ENCODE data around the gene CREBBP.

DNA sequence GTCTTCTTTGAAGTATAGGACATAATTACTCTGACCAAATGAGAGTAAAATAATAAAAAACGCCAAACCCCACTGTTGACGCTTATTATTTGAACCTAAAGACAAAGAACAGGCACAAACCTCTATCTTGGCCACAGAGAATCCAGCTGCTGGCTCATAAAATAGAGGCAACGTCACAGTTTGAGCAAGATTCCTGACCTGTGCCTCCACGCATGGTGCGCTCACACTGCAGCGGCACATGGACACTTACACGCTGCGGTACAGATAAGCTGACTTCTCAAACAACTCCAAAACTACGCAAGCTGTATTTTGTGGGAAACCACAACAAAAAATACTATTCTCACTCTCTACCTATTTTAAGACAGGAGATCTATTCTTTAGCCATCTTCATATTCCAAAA is 124.4 kb downstream of the CREBBP start:
- TF ChIP-seq YY1 (IDR thresholded peaks at IDR 0.05; ENCODE audit: insufficient read depth, insufficient read length), result no peak
- TF ChIP-seq SUZ12 (IDR thresholded peaks at IDR 0.05; ENCODE audit: extremely low read depth, insufficient read depth, insufficient read length), result no peak
- no peak for TF ChIP-seq ZNF274 (IDR thresholded peaks at IDR 0.05; ENCODE audit: low read depth, low read length)
